Chondrocyte (in vitro differentiated cells): ENCODE data around the gene PHLDB2. TPM values are rescaled to one million over a fixed set of nuclear protein-coding genes. Genes with fewer than 3 reads are reported as not detected.

ENCODE experiments used
- DNase-seq: peaks from one replicate; pipeline ENCODE4 v3.0.0; 2021; ENCODE audit warnings: mixed read lengths, low spot score
- H3K27ac Mint-ChIP-seq: one replicate; pipeline ENCODE4 v1.8.0; 2021; ENCODE audit warnings: mild to moderate bottlenecking, moderate library complexity, mixed read lengths; ENCODE audit not compliant: unreplicated experiment
- H3K27me3 Mint-ChIP-seq: 2 replicates; pipeline ENCODE4 v1.8.0; 2021; ENCODE audit warnings: low read depth, mixed read lengths
- H3K36me3 Mint-ChIP-seq: 2 replicates; pipeline ENCODE4 v1.8.0; 2021; ENCODE audit warnings: low read depth, mixed read lengths
- H3K4me1 Mint-ChIP-seq: 2 replicates; pipeline ENCODE4 v1.8.0; 2021; ENCODE audit warnings: low read depth, mild to moderate bottlenecking, mixed read lengths
- H3K4me3 Mint-ChIP-seq: one replicate; pipeline ENCODE4 v1.8.0; 2021; ENCODE audit warnings: mild to moderate bottlenecking, moderate library complexity, mixed read lengths; ENCODE audit not compliant: unreplicated experiment
- H3K9me3 Mint-ChIP-seq: 2 replicates; pipeline ENCODE4 v1.8.0; 2021; ENCODE audit warnings: low read depth, mixed read lengths
- total RNA-seq: library from RNA; stranded (reverse); gene quantifications from 3 replicates; pipeline ENCODE4 v1.2.1, GENCODE V29; 2021
- TF ChIP-seq, protein P1 (sequence below): fragments of 200-600 bp; sonication (generic); IDR thresholded peaks from 2 replicates; pipeline ENCODE4 v1.5.0; 2021; ENCODE audit warnings: antibody characterized with exemption, mild to moderate bottlenecking, moderate library complexity

PHLDB2 gene
- total RNA-seq, 1 donor from 2014 or later: 138 TPM

DNA sequence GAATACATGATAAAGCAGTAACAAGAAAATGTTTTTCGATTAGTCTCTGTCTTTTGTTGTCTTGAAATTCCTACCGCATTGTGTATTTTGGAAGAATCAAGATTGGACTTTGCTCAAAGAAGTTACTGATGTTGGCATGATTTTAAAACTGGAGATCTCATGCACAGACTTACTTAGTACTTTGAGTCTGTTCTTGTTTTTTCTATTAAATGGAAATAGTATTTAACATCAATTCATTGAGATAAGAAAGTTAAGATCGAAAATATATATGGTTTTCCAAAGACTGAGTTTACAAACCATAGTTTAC lies 122.3 kb downstream of the PHLDB2 start:
- no peak for DNase-seq
- H3K9me3 Mint-ChIP-seq: no peaks in the 10 kb centered on the region
- H3K27me3 Mint-ChIP-seq: no peaks in the 10 kb centered on the region
- peaks cover 39% of the 10 kb centered on the region for H3K4me1 Mint-ChIP-seq
- H3K4me3 Mint-ChIP-seq: no peak overlapping the region
- peaks cover 4% of the 10 kb centered on the region for H3K36me3 Mint-ChIP-seq
- H3K27ac Mint-ChIP-seq: no peak overlapping the region
- TF ChIP-seq, protein P1, sequence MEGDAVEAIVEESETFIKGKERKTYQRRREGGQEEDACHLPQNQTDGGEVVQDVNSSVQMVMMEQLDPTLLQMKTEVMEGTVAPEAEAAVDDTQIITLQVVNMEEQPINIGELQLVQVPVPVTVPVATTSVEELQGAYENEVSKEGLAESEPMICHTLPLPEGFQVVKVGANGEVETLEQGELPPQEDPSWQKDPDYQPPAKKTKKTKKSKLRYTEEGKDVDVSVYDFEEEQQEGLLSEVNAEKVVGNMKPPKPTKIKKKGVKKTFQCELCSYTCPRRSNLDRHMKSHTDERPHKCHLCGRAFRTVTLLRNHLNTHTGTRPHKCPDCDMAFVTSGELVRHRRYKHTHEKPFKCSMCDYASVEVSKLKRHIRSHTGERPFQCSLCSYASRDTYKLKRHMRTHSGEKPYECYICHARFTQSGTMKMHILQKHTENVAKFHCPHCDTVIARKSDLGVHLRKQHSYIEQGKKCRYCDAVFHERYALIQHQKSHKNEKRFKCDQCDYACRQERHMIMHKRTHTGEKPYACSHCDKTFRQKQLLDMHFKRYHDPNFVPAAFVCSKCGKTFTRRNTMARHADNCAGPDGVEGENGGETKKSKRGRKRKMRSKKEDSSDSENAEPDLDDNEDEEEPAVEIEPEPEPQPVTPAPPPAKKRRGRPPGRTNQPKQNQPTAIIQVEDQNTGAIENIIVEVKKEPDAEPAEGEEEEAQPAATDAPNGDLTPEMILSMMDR: no peak

- H3K36me3 Mint-ChIP-seq: peaks cover 4% of the 10 kb centered on the region
- peaks cover 31% of the 10 kb centered on the region for H3K4me1 Mint-ChIP-seq
- H3K9me3 Mint-ChIP-seq: no peaks in the 10 kb centered on the region
- TF ChIP-seq, protein P1: no peak
- no peak for DNase-seq
- no peaks in the 10 kb centered on the region for H3K27me3 Mint-ChIP-seq
- no peak overlapping the region for H3K4me3 Mint-ChIP-seq
- H3K27ac Mint-ChIP-seq: no peak overlapping the region
Measured at GRCh38 chr3:111984636-111985298, 125.7 kb downstream of the PHLDB2 start.

GRCh38 chr3:111986800-111987199 lies 127.7 kb downstream of the PHLDB2 start:
- Mint-ChIP-seq H3K27ac (no peak overlapping the region), H3K27me3 (no peaks in the 10 kb centered on the region), H3K9me3 (no peaks in the 10 kb centered on the region), H3K36me3 (peaks cover 6% of the 10 kb centered on the region), H3K4me1 (peaks cover 11% of the 10 kb centered on the region), H3K4me3 (no peak overlapping the region)
- TF ChIP-seq, protein P1: no peak
- no peak for DNase-seq

GRCh38 chr3:111989061-111989678 lies 130.1 kb downstream of the PHLDB2 start:
- H3K27ac Mint-ChIP-seq: no peak overlapping the region
- peaks cover 13% of the 10 kb centered on the region for H3K36me3 Mint-ChIP-seq
- TF ChIP-seq, protein P1: peak; percentile 87
- DNase-seq: no peak
- no peaks in the 10 kb centered on the region for H3K27me3 Mint-ChIP-seq
- no peak overlapping the region for H3K4me3 Mint-ChIP-seq
- peaks cover 4% of the 10 kb centered on the region for H3K4me1 Mint-ChIP-seq
- H3K9me3 Mint-ChIP-seq: no peaks in the 10 kb centered on the region

- TF ChIP-seq, protein P1: no peak
- Mint-ChIP-seq H3K4me3 (no peak overlapping the region), H3K27ac (no peak overlapping the region)
Measured at GRCh38 chr3:111993038-111993437, 134.0 kb downstream of the PHLDB2 start.

More at GRCh38 chr3:111993038-111993437, 134.0 kb downstream of the PHLDB2 start:
- Mint-ChIP-seq H3K36me3 (peaks cover 12% of the 10 kb centered on the region), H3K4me1 (peaks cover 4% of the 10 kb centered on the region), H3K9me3 (no peaks in the 10 kb centered on the region), H3K27me3 (no peaks in the 10 kb centered on the region)
- no peak for DNase-seq
